H1 (cell line): ENCODE measurements around the gene SSC5D. TPM values are rescaled to one million over a fixed set of nuclear protein-coding genes. Genes with fewer than 3 reads are reported as not detected.

Experiments
- CTCF ChIA-PET: fragments of 300-600 bp; sonication (Branson Sonifier 250); formaldehyde crosslinking; loops from one replicate; lab custom pipeline; 2021; ENCODE audit not compliant: partially characterized antibody; lab: Charles Lee
- POLR2A ChIA-PET: fragments of 300-600 bp; sonication (Branson Sonifier 250); formaldehyde crosslinking; loops from one replicate; lab custom pipeline; 2021; ENCODE audit warnings: inconsistent platforms; ENCODE audit not compliant: partially characterized antibody; lab: Charles Lee
- DNase-seq, 2 experiments: peaks; one replicate each; pipeline versions ENCODE4 v3.0.0 to v3.0.0-alpha.2; 2010 to 2022; ENCODE audit warnings: low spot score in 2 of 2, low read depth in 1 of 2, mixed read lengths in 1 of 2
- FAIRE-seq: peaks from 2 replicates; lab custom pipeline; 2011; peaks lifted over from hg19 to GRCh38; lab: Jason Lieb, UNC
- H2AFZ ChIP-seq: 2 replicates; pipeline ENCODE4 v1.8.1; 2012; ENCODE audit warnings: low read length, inconsistent platforms
- H2AK5ac ChIP-seq: 2 replicates; pipeline ENCODE4 v1.6.1; 2013; ENCODE audit warnings: low read depth, low read length
- H2BK120ac ChIP-seq: replicated peaks from 2 replicates; pipeline ENCODE3; 2013; ENCODE audit warnings: low read depth, low read length, inconsistent platforms
- H2BK12ac ChIP-seq: 2 replicates; pipeline ENCODE4 v1.6.1; 2013; ENCODE audit warnings: low read depth, low read length
- H2BK15ac ChIP-seq: 2 replicates; pipeline ENCODE4 v1.6.1; 2013; ENCODE audit warnings: low read length
- H2BK20ac ChIP-seq: 2 replicates; pipeline ENCODE4 v1.6.1; 2013; ENCODE audit warnings: low read length
- H2BK5ac ChIP-seq: 2 replicates; pipeline ENCODE4 v1.6.1; 2013; ENCODE audit warnings: low read depth, low read length
- H3K14ac ChIP-seq: 2 replicates; pipeline ENCODE4 v1.6.1; 2013; ENCODE audit warnings: inconsistent platforms; ENCODE audit not compliant: insufficient read length
- H3K18ac ChIP-seq: 2 replicates; pipeline ENCODE4 v1.6.1; 2013; ENCODE audit warnings: low read length; ENCODE audit errors: extremely low read depth
- H3K23ac ChIP-seq: 2 replicates; pipeline ENCODE4 v1.6.1; 2013; ENCODE audit warnings: inconsistent platforms; ENCODE audit not compliant: insufficient read length
- H3K23me2 ChIP-seq: 2 replicates; pipeline ENCODE4 v1.6.1; 2013; ENCODE audit warnings: low read depth, low read length
- H3K27ac ChIP-seq: 2 replicates; pipeline ENCODE4 v1.6.1; 2011; ENCODE audit warnings: low read depth, low read length, inconsistent platforms
- H3K27me3 ChIP-seq, 4 experiments: replicated peaks in 1 of 4; 1 replicate in 1 of 4; 2 replicates in 3 of 4; pipeline versions ENCODE4 v1.6.1 to v1.8.1; 2011 to 2013; ENCODE audit warnings: low read length in 3 of 4, mild to moderate bottlenecking in 3 of 4, inconsistent platforms in 2 of 4, mixed read lengths in 2 of 4, moderate library complexity in 1 of 4; ENCODE audit not compliant: control insufficient read depth in 3 of 4, insufficient read depth in 3 of 4; ENCODE audit errors: extremely low read depth in 1 of 4
- H3K36me3 ChIP-seq, 4 experiments: 2 replicates each; pipeline versions ENCODE4 v1.6.1 to v1.8.1; 2011 to 2013; ENCODE audit warnings: mild to moderate bottlenecking in 4 of 4, low read length in 3 of 4, moderate library complexity in 2 of 4, control low read depth in 1 of 4, inconsistent platforms in 1 of 4; ENCODE audit not compliant: insufficient read depth in 4 of 4, control insufficient read depth in 2 of 4
- H3K4ac ChIP-seq: replicated peaks from 2 replicates; pipeline ENCODE3; 2013; ENCODE audit warnings: low read length, low read depth, mixed read lengths, inconsistent platforms; ENCODE audit not compliant: insufficient read length
- H3K4me1 ChIP-seq, 4 experiments: replicated peaks in 1 of 4; 1 replicate in 1 of 4; 2 replicates in 3 of 4; pipeline versions ENCODE4 v1.6.1 to v1.8.1; 2011 to 2013; ENCODE audit warnings: low read length in 3 of 4, inconsistent platforms in 2 of 4, mixed read lengths in 1 of 4; ENCODE audit not compliant: insufficient read depth in 4 of 4, control insufficient read depth in 3 of 4
- H3K4me2 ChIP-seq, 2 experiments: 2 replicates each; pipeline versions ENCODE4 v1.6.1 to v1.8.1; 2011 to 2013; ENCODE audit warnings: low read depth in 2 of 2, low read length in 2 of 2, control low read depth in 1 of 2, inconsistent platforms in 1 of 2, mild to moderate bottlenecking in 1 of 2; ENCODE audit not compliant: insufficient read depth in 1 of 2
- H3K4me3 ChIP-seq, 4 experiments: fragments of 200-600, 300-600 bp in 1 of 4; sonication (generic), shearing (Covaris generic), sonication (Bioruptor Twin) in 1 of 4; 2 replicates each; pipeline versions ENCODE4 v1.5.1 to v1.8.1; 2011 to 2016; ENCODE audit warnings: low read length in 4 of 4, low read depth in 3 of 4, control low read depth in 2 of 4, inconsistent platforms in 2 of 4, mild to moderate bottlenecking in 2 of 4, mixed read lengths in 1 of 4, moderate library complexity in 1 of 4; ENCODE audit not compliant: insufficient read depth in 2 of 4; ENCODE audit errors: extremely low read depth in 1 of 4
- H3K56ac ChIP-seq: replicated peaks from 2 replicates; pipeline ENCODE3; 2013; ENCODE audit warnings: low read depth, mild to moderate bottlenecking, mixed read lengths, low read length, inconsistent platforms; ENCODE audit not compliant: insufficient read length
- H3K79me1 ChIP-seq: 2 replicates; pipeline ENCODE4 v1.6.1; 2013; ENCODE audit warnings: low read depth, low read length, control low read depth
- H3K79me2 ChIP-seq, 2 experiments: 2 replicates each; pipeline versions ENCODE4 v1.6.1 to v1.8.1; 2012 to 2013; ENCODE audit warnings: low read length in 2 of 2, mild to moderate bottlenecking in 2 of 2, inconsistent platforms in 1 of 2; ENCODE audit not compliant: insufficient read depth in 2 of 2, control insufficient read depth in 1 of 2
- H3K9ac ChIP-seq, 4 experiments: replicated peaks in 1 of 4; 1 replicate in 1 of 4; 2 replicates in 3 of 4; pipeline versions ENCODE4 v1.6.1 to v1.8.1; 2011 to 2013; ENCODE audit warnings: low read depth in 3 of 4, low read length in 3 of 4, control low read depth in 2 of 4, mild to moderate bottlenecking in 2 of 4, moderate library complexity in 2 of 4, inconsistent platforms in 1 of 4; ENCODE audit errors: extremely low read depth in 1 of 4
- H3K9me3 ChIP-seq, 2 experiments: 2 replicates each; pipeline versions ENCODE4 v1.6.1 to v1.8.1; 2012 to 2013; ENCODE audit warnings: mild to moderate bottlenecking in 2 of 2, moderate library complexity in 2 of 2, control low read depth in 1 of 2, inconsistent platforms in 1 of 2, low read depth in 1 of 2, low read length in 1 of 2, mixed read lengths in 1 of 2; ENCODE audit not compliant: insufficient read depth in 2 of 2
- H4K20me1 ChIP-seq, 2 experiments: replicated peaks in 1 of 2; 2 replicates each; pipeline versions ENCODE3 to v1.8.1; 2011 to 2013; ENCODE audit warnings: inconsistent platforms in 2 of 2, low read length in 2 of 2, mild to moderate bottlenecking in 1 of 2; ENCODE audit not compliant: insufficient read depth in 2 of 2, control insufficient read depth in 1 of 2
- H4K5ac ChIP-seq: 2 replicates; pipeline ENCODE4 v1.6.1; 2013; ENCODE audit warnings: low read length, low read depth, mixed read lengths, inconsistent platforms; ENCODE audit not compliant: insufficient read length
- H4K8ac ChIP-seq: 2 replicates; pipeline ENCODE4 v1.8.0; 2013; ENCODE audit warnings: mild to moderate bottlenecking, moderate library complexity, low read length, inconsistent platforms; ENCODE audit not compliant: insufficient read depth; ENCODE audit errors: extremely low read depth
- H4K91ac ChIP-seq: replicated peaks from 2 replicates; pipeline ENCODE3; 2013; ENCODE audit warnings: low read length, mixed read lengths, inconsistent platforms; ENCODE audit not compliant: insufficient read length
- BRCA1 ChIP-seq: IDR thresholded peaks from 2 replicates; pipeline ENCODE4 v1.6.1; 2012; ENCODE audit warnings: low read depth, low read length, improper control_type of control experiment
- CHD2 ChIP-seq: IDR thresholded peaks from 2 replicates; pipeline ENCODE4 v1.6.1; 2012; ENCODE audit warnings: low read length, improper control_type of control experiment
- CREB1 ChIP-seq: IDR thresholded peaks from 2 replicates; pipeline ENCODE4 v1.6.1; 2012; ENCODE audit warnings: inconsistent platforms
- KDM5A ChIP-seq: fragments of 200-600 bp; IDR thresholded peaks from 2 replicates; pipeline ENCODE4 v1.7.1; 2012; ENCODE audit warnings: mild to moderate bottlenecking, low read length, inconsistent platforms, mixed read lengths
- RAD21 ChIP-seq, 2 experiments: IDR thresholded peaks in 1 of 2; conservative IDR thresholded peaks in 1 of 2; 2 replicates each; pipeline ENCODE4 v1.6.1; 2011; ENCODE audit warnings: low read depth in 2 of 2, low read length in 2 of 2, improper control_type of control experiment in 1 of 2, inconsistent platforms in 1 of 2, mild to moderate bottlenecking in 1 of 2, moderate library complexity in 1 of 2
- RBBP5 ChIP-seq: IDR thresholded peaks from 2 replicates; pipeline ENCODE4 v1.7.1; 2012; ENCODE audit warnings: low read depth, mild to moderate bottlenecking, inconsistent platforms, low read length, moderate library complexity, borderline replicate concordance
- SIN3A ChIP-seq, 2 experiments: IDR thresholded peaks in 1 of 2; conservative IDR thresholded peaks in 1 of 2; 2 replicates each; pipeline ENCODE4 v1.6.1; 2011 to 2012; ENCODE audit warnings: low read length in 2 of 2, improper control_type of control experiment in 1 of 2, low read depth in 1 of 2, mild to moderate bottlenecking in 1 of 2
- ZNF274 ChIP-seq: IDR thresholded peaks from 2 replicates; pipeline ENCODE4 v1.7.0; 2012; ENCODE audit warnings: low read length, borderline replicate concordance; ENCODE audit errors: extremely low read depth
- WGBS, 2 experiments: shearing (Covaris generic) in 1 of 2; methylation state at CpG; one replicate each; pipeline versions ENCODE4 v1.1.6 to v1.1.7; 2013 to 2015; ENCODE audit warnings: low lambda C conversion rate in 2 of 2, mixed read lengths in 2 of 2, inconsistent platforms in 1 of 2, low coverage in 1 of 2, missing lambda C conversion rate in 1 of 2; ENCODE audit not compliant: insufficient replicate concordance in 2 of 2, insufficient coverage in 1 of 2, insufficient read length in 1 of 2; ENCODE audit errors: extremely low coverage in 1 of 2, missing lambda C conversion rate in 1 of 2; 5-methylcytosine and 5-hydroxymethylcytosine counted together
- polyA plus RNA-seq, 7 experiments: library from polyadenylated mRNA; depleted of rRNA in 3 of 7; stranded (reverse) in 5 of 7; unstranded in 2 of 7; fragments of >200 nt in 5 of 7; fragments of 200-250 nt in 2 of 7; gene quantifications; 1 replicate in 5 of 7; 2 replicates in 1 of 7; 4 replicates in 1 of 7; pipeline versions ENCODE4 v1.2.1 to v1.2.3, GENCODE V29; 2011 to 2013; ENCODE audit warnings: missing spikeins in 2 of 7, mixed read lengths in 2 of 7
- total RNA-seq: library from RNA; stranded (reverse); fragmentation: NEBNext Ultra II Directional; extraction: Animal tissue kit (Norgen Biotek cat#: 25700); gene quantifications from 2 replicates; pipeline ENCODE4 v1.2.1, GENCODE V29; 2021
- TF ChIP-seq, protein P1 (sequence below), 3 experiments: IDR thresholded peaks; 1 replicate in 2 of 3; 2 replicates in 1 of 3; pipeline versions ENCODE4 v1.5.1 to v1.6.1; 2011; ENCODE audit warnings: low read length in 3 of 3, mild to moderate bottlenecking in 3 of 3, inconsistent platforms in 2 of 3, low read depth in 1 of 3, moderate library complexity in 1 of 3; ENCODE audit not compliant: insufficient read depth in 1 of 3; ENCODE audit errors: control extremely low read depth in 1 of 3
- TF ChIP-seq, protein P2 (sequence below): IDR thresholded peaks from 2 replicates; pipeline ENCODE4 v1.6.1; 2012; ENCODE audit warnings: inconsistent platforms

The SSC5D gene
- total and polyA plus RNA-seq, 2 of the 8 experiments (the other 6 are each of a cell fraction or from before 2014, with no cell fraction given), result 0.39 to 1.7 TPM

DNA sequence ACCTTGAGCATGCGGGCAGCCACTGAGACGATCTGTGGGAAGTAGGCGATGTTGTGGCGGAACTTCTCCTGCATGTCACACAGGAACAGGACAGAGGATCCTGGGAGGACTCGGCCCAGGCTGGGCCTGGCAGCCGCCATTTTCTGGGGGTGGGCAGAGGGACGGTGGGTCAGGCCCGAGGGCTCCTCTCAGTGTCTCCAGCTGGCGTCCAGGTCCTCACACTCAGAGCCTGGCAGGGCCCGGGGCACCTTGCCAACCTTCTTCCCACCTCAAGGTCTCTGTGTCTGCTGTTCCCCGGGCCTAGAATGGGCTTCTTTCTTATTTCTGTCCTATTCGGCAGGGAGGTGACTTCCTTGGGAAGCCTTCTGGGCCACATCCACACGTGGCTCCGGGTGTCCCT lies 31.9 kb upstream of the SSC5D start:
- Histone ChIP-seq H2AK5ac (no peak overlapping the region), H3K79me2 (peaks cover 0 to 13% of the 10 kb centered on the region in 2 experiments; a peak in 2 of 4 replicates), H3K4me2 (no peak overlapping the region), H3K79me1 (peaks cover 13% of the 10 kb centered on the region), H4K20me1 (peaks cover 2 to 8% of the 10 kb centered on the region in 2 experiments), H3K9me3 (no peaks in the 10 kb centered on the region), H3K14ac (no peak overlapping the region), H3K4ac (no peak overlapping the region), H4K5ac (no peak overlapping the region), H3K18ac (no peak overlapping the region), H3K4me3 (no peak overlapping the region), H3K27ac (no peak overlapping the region), H2BK20ac (no peak overlapping the region), H3K36me3 (peaks cover 0 to 5% (median 0%) of the 10 kb centered on the region in 4 experiments; a peak in 2 of 8 replicates), H3K23me2 (peaks cover 6% of the 10 kb centered on the region; the same call in 1 of the 2 replicates), H2BK12ac (no peak overlapping the region), H2BK120ac (no peak overlapping the region), H2BK5ac (no peak overlapping the region), H2BK15ac (no peak overlapping the region), H3K27me3 (peaks cover 4 to 11% (median 11%) of the 10 kb centered on the region in 4 experiments), H4K8ac (no peak overlapping the region), H2AFZ (no peak overlapping the region), H3K56ac (no peak overlapping the region), H3K4me1 (peaks cover 0 to 11% (median 4%) of the 10 kb centered on the region in 4 experiments; a peak in 5 of 7 replicates), H3K23ac (no peak overlapping the region), H3K9ac (no peak overlapping the region), H4K91ac (no peak overlapping the region)
- DNase-seq, result no peak
- FAIRE-seq, result no peak
- CTCF ChIA-PET, result interaction anchor here (1.5 kb wide), 1 partner anchor 9 kb away, joined by 5 read pairs; no protein-coding TSS in a partner anchor
- POLR2A ChIA-PET, result interaction anchor here (0.7 kb wide), 1 partner anchor 24 kb away, joined by 3 read pairs; no protein-coding TSS in a partner anchor
- WGBS, 2 experiments, result 88% methylated on average over 11 of the region's 14 CpGs; no CpG with 5 or more reads in 1 of the 2 experiments
- TF ChIP-seq, protein P1, sequence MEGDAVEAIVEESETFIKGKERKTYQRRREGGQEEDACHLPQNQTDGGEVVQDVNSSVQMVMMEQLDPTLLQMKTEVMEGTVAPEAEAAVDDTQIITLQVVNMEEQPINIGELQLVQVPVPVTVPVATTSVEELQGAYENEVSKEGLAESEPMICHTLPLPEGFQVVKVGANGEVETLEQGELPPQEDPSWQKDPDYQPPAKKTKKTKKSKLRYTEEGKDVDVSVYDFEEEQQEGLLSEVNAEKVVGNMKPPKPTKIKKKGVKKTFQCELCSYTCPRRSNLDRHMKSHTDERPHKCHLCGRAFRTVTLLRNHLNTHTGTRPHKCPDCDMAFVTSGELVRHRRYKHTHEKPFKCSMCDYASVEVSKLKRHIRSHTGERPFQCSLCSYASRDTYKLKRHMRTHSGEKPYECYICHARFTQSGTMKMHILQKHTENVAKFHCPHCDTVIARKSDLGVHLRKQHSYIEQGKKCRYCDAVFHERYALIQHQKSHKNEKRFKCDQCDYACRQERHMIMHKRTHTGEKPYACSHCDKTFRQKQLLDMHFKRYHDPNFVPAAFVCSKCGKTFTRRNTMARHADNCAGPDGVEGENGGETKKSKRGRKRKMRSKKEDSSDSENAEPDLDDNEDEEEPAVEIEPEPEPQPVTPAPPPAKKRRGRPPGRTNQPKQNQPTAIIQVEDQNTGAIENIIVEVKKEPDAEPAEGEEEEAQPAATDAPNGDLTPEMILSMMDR (IDR thresholded peaks at IDR 0.05; ENCODE audit: control extremely low read depth in 1 of 3, insufficient read depth in 1 of 3, low read depth in 1 of 3, low read length in 3 of 3), result no peak
- TF ChIP-seq BRCA1 (no peak), RBBP5 (no peak), SIN3A (conservative IDR thresholded peaks at IDR 0.05 in 1 of 2, IDR thresholded peaks at IDR 0.05 in 1 of 2; ENCODE audit: low read depth in 1 of 2, low read length in 2 of 2) (no peak), RAD21 (IDR thresholded peaks at IDR 0.05 in 1 of 2, conservative IDR thresholded peaks at IDR 0.05 in 1 of 2; ENCODE audit: low read depth in 2 of 2, low read length in 2 of 2) (no peak), CREB1 (no peak), CHD2 (no peak), KDM5A (no peak), ZNF274 (no peak)
- TF ChIP-seq, protein P2, sequence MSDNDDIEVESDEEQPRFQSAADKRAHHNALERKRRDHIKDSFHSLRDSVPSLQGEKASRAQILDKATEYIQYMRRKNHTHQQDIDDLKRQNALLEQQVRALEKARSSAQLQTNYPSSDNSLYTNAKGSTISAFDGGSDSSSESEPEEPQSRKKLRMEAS, result no peak
